GM19468 (cell line): ENCODE measurements around the gene ROMO1.
"Not testable (repeated sequence)": the region's sequence is repeated elsewhere in the genome, so short reads cannot be mapped to it uniquely, and the experiment has no call there.

Experiments used
- ATAC-seq: cut with Tn5 transposase; IDR thresholded peaks from one replicate; pipeline ENCODE4 v1.9.1; 2021; ENCODE audit warnings: mild to moderate bottlenecking, moderate library complexity, moderate number of reproducible peaks; ENCODE audit not compliant: unreplicated experiment; ENCODE audit errors: extremely low read depth

ROMO1 gene

DNA sequence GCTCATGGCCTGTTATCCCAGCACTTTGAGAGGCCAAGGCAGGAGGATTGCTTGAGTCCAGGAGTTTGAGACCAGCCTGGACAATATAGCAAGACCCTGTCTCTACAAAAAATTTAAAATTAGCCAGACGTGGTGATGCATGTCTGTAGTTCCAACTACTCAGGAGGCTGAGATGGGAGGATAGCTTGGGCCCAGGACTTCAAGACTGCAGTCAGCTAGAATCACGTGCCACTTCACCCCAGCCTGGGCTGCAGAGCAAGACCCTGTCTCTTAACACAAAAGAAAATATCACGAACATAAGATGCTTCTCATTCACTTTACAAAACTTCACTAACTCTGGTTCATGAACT, 45.3 kb downstream of the ROMO1 start:
- not testable (repeated sequence) for ATAC-seq
